22Rv1 (cell line): ENCODE results near the gene ACOXL.

ENCODE experiments used
- H3K27ac ChIP-seq: fragments of 450-650 bp; 2 replicates; pipeline ENCODE4 v1.5.1; 2017
- CTCF ChIP-seq: fragments of 450-650 bp; IDR thresholded peaks from 2 replicates; pipeline ENCODE4 v1.5.1; 2017; ENCODE audit warnings: mild to moderate bottlenecking
- ZFX ChIP-seq: fragments of 450-650 bp; IDR thresholded peaks from 2 replicates; pipeline ENCODE4 v1.6.1; 2017; ENCODE audit warnings: antibody characterized with exemption, borderline replicate concordance

ACOXL gene

GRCh38 chr2:110842048-110842447, 109.7 kb downstream of the ACOXL start:
- TF ChIP-seq CTCF = no peak
- TF ChIP-seq ZFX = no peak
- no peak overlapping the region for H3K27ac ChIP-seq

- no peak overlapping the region for H3K27ac ChIP-seq
- TF ChIP-seq CTCF (no peak), ZFX (no peak)
Observed at GRCh38 chr2:110843496-110843895, 111.1 kb downstream of the ACOXL start.

- TF ChIP-seq ZFX (no peak), CTCF (no peak)
- no peak overlapping the region for H3K27ac ChIP-seq
Observed at GRCh38 chr2:110843959-110844510, 111.7 kb downstream of the ACOXL start.

- no peak for TF ChIP-seq ZFX
- TF ChIP-seq CTCF = no peak
- H3K27ac ChIP-seq = no peak overlapping the region
Observed at GRCh38 chr2:110847651-110848050, 115.3 kb downstream of the ACOXL start.

GRCh38 chr2:110848071-110848470, 115.7 kb downstream of the ACOXL start:
- no peak overlapping the region for H3K27ac ChIP-seq

GRCh38 chr2:110848519-110849030, 116.2 kb downstream of the ACOXL start:
- TF ChIP-seq ZFX = no peak
- TF ChIP-seq CTCF = no peak
- H3K27ac ChIP-seq = no peak overlapping the region

More at GRCh38 chr2:110848071-110848470, 115.7 kb downstream of the ACOXL start:
- TF ChIP-seq ZFX (no peak), CTCF (no peak)

GRCh38 chr2:110851531-110851930, 119.2 kb downstream of the ACOXL start:
- H3K27ac ChIP-seq = no peak overlapping the region
- TF ChIP-seq ZFX = no peak
- TF ChIP-seq CTCF = no peak
